Endodermal cell (in vitro differentiated cells): ENCODE results near the gene MRPS34. TPM values are rescaled to one million over a fixed set of nuclear protein-coding genes. Genes with fewer than 3 reads are reported as not detected.

ENCODE experiments used
- DNase-seq: peaks from one replicate; pipeline ENCODE4 v3.0.0-alpha.2; 2017
- H3K27ac ChIP-seq: 2 replicates; pipeline ENCODE4 v1.5.1; 2013; ENCODE audit warnings: mild to moderate bottlenecking, low read depth, low read length, moderate library complexity
- H3K27me3 ChIP-seq: 2 replicates; pipeline ENCODE4 v1.6.1; 2013; ENCODE audit warnings: mild to moderate bottlenecking, low read length, moderate library complexity; ENCODE audit not compliant: insufficient read depth, control insufficient read depth, poor library complexity, severe bottlenecking
- H3K36me3 ChIP-seq: 2 replicates; pipeline ENCODE4 v1.7.0; 2013; ENCODE audit warnings: mild to moderate bottlenecking, low read length, moderate library complexity; ENCODE audit not compliant: control insufficient read depth, insufficient read depth
- H3K4me1 ChIP-seq: one replicate; pipeline ENCODE4 v1.7.0; 2013; ENCODE audit warnings: low read length; ENCODE audit not compliant: control insufficient read depth, insufficient read depth
- H3K4me3 ChIP-seq: 2 replicates; pipeline ENCODE4 v1.5.1; 2013; ENCODE audit warnings: mild to moderate bottlenecking, low read length, moderate library complexity
- H3K9ac ChIP-seq: 2 replicates; pipeline ENCODE4 v1.6.1; 2013; ENCODE audit warnings: mild to moderate bottlenecking, low read length, moderate library complexity; ENCODE audit not compliant: poor library complexity, severe bottlenecking; ENCODE audit errors: extremely low read depth
- H3K9me3 ChIP-seq: 2 replicates; pipeline ENCODE4 v1.6.1; 2013; ENCODE audit warnings: mild to moderate bottlenecking, low read length, moderate library complexity; ENCODE audit not compliant: control insufficient read depth
- H3K27ac Mint-ChIP-seq: 2 replicates; pipeline ENCODE4 v1.8.0; 2020; ENCODE audit warnings: mixed read lengths
- H3K27me3 Mint-ChIP-seq: 2 replicates; pipeline ENCODE4 v1.8.0; 2021; ENCODE audit warnings: mild to moderate bottlenecking, mixed read lengths; ENCODE audit not compliant: insufficient read depth
- H3K36me3 Mint-ChIP-seq: 2 replicates; pipeline ENCODE4 v1.8.0; 2020; ENCODE audit warnings: low read depth, mixed read lengths
- H3K4me1 Mint-ChIP-seq: 2 replicates; pipeline ENCODE4 v1.8.0; 2020; ENCODE audit warnings: mixed read lengths
- H3K4me3 Mint-ChIP-seq: 2 replicates; pipeline ENCODE4 v1.8.0; 2020; ENCODE audit warnings: mild to moderate bottlenecking, moderate library complexity, mixed read lengths
- H3K9me3 Mint-ChIP-seq: 2 replicates; pipeline ENCODE4 v1.8.0; 2020; ENCODE audit warnings: mild to moderate bottlenecking, mixed read lengths
- WGBS, 2 experiments: methylation state at CpG; one replicate each; pipeline versions ENCODE4 v1.1.5 to v1.1.7; 2013; ENCODE audit warnings: missing lambda C conversion rate in 2 of 2, mixed read lengths in 1 of 2; ENCODE audit not compliant: insufficient coverage in 1 of 2, insufficient read length in 1 of 2; 5-methylcytosine and 5-hydroxymethylcytosine counted together
- total RNA-seq, 2 donors: library from RNA; stranded (reverse); fragmentation: NEBNext Ultra II Directional in 1 of 2; extraction: Animal tissue kit (Norgen Biotek cat#: 25700) in 1 of 2; gene quantifications; 2 replicates in 1 of 2; 3 replicates in 1 of 2; pipeline ENCODE4 v1.2.1, GENCODE V29; 2021
- TF ChIP-seq, protein P1 (sequence below): fragments of 200-600 bp; sonication (generic); conservative IDR thresholded peaks from 2 replicates; pipeline ENCODE4 v1.5.0; 2021; ENCODE audit warnings: antibody characterized with exemption, mild to moderate bottlenecking

The MRPS34 gene
- total RNA-seq, 2 donors from 2014 or later, result 137 to 164 TPM

DNA sequence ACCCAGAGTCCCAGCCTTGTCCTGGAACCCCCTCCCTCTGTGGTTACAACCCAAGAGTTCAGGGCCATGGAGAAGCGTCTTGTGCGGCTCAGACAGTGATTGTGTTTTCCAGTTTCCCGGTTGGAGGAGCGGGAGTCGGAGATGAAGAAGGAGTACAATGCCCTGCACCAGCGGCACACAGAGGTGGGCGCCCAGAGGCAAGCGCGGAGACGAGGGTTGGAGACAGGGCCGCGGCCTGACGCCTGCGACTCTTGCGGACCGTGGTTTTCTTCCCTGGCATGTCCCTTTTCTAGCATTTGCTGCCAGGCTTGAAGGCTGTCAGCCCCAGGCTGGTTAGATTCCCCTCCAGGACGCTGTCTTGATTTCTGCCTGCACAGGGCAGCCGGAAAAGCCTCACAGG is 43.9 kb downstream of the MRPS34 start:
- Histone ChIP-seq H3K9me3 (no peaks in the 10 kb centered on the region), H3K4me3 (no peak overlapping the region), H3K9ac (no peak overlapping the region), H3K4me1 (no peaks in the 10 kb centered on the region), H3K36me3 (peaks cover 17% of the 10 kb centered on the region), H3K27me3 (no peaks in the 10 kb centered on the region), H3K27ac (no peak overlapping the region)
- TF ChIP-seq, protein P1, sequence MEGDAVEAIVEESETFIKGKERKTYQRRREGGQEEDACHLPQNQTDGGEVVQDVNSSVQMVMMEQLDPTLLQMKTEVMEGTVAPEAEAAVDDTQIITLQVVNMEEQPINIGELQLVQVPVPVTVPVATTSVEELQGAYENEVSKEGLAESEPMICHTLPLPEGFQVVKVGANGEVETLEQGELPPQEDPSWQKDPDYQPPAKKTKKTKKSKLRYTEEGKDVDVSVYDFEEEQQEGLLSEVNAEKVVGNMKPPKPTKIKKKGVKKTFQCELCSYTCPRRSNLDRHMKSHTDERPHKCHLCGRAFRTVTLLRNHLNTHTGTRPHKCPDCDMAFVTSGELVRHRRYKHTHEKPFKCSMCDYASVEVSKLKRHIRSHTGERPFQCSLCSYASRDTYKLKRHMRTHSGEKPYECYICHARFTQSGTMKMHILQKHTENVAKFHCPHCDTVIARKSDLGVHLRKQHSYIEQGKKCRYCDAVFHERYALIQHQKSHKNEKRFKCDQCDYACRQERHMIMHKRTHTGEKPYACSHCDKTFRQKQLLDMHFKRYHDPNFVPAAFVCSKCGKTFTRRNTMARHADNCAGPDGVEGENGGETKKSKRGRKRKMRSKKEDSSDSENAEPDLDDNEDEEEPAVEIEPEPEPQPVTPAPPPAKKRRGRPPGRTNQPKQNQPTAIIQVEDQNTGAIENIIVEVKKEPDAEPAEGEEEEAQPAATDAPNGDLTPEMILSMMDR, result no peak
- Mint-ChIP-seq H3K4me3 (no peak overlapping the region), H3K4me1 (no peaks in the 10 kb centered on the region), H3K36me3 (peaks cover 41% of the 10 kb centered on the region), H3K27me3 (no peaks in the 10 kb centered on the region), H3K9me3 (no peaks in the 10 kb centered on the region), H3K27ac (no peak overlapping the region)
- DNase-seq, result no peak
- WGBS, 2 experiments, result 91 to 94% methylated on average over 9 to 18 of the region's 18 CpGs

DNA sequence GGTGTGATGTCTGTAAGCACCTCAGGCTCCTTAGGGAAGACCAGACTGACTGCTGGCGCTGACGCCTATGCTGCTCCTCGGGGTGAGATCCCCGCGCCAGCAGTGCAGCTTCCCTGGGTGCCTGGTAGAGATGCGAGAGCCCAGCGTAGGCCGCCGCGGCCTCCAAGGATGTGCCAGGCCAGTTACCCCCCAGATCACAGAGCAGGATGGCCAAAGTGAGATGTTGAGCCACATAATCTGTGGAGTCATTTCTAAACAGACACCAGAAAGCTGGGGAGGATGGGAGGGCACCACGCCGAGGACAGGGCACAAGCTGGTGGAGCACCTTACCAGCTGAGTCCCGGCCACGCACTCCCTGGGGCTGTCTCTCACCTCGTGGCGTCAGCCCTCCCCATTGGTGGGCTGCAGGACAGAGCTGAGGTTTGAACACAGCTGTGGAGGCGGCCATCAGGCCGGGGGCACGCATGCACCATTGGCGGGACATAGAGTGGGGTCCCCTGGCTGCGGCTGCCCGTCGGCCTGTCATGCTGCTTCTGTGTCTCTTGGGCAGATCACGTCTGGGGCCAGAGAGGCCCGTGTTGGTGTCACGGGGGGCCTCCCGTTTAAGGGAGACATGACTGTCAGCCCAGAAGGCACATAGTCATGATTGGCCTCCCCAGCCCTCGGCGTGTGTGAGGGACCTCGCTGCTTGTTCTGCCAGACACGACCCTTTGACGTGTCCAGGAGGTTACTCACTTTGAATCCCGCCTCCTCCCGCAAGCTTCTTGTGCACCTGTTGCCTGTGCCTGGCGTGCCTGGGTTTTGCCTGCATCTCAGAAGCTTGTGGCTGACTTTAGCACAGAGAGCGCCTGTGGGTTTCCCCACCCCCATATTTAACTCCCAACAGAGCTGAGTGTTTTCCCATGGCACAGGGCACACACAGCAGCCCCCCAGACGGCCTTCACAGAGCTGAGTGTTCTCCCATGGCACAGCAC is 45.0 kb downstream of the MRPS34 start:
- no peak for DNase-seq

DNA sequence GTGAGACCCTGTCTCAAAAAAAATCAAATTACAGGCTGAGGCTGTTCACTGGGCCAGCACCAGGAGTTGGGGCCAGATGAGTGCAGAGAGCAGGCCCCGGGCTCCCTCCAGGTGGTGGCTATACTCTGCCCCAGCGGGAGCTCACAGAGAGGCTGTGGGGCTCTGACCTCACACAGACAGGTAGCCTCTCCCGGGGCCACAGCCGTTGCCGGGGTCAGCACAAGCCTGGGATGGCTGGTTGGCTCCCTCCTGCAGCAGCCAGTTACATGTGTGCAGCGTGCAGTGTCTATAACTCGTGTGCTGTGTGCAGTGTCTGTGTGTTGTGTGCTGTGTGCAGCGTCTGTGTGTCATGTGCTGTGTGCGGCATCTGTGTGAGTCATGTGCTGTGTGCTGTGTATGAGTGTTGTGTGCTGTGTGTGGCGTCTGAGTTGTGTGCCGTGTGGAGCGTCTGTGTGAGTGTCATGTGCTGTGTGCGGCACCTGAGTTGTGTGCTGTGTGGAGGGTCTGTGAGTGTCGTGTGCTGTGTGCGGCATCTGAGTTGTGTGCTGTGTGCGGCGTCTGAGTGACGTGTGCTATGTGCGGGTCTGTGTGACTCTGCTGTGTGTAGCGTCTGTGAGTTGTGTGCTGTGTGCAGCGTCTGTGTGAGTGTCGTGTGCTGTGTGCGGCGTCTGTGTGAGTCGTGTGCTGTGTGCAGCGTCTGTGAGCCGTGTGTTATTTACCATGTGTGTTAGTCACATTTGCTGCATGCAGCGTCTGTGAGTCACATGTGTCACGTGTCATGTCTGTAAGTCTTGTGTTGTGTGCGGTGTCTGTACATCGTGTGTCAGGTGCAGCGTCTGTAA is 46.1 kb downstream of the MRPS34 start:
- Histone ChIP-seq H3K36me3 (peaks cover 17% of the 10 kb centered on the region), H3K9ac (no peak overlapping the region), H3K9me3 (no peaks in the 10 kb centered on the region), H3K27me3 (no peaks in the 10 kb centered on the region), H3K27ac (no peak overlapping the region), H3K4me1 (no peaks in the 10 kb centered on the region), H3K4me3 (no peak overlapping the region)
- no peaks in the 10 kb centered on the region for H3K27me3 Mint-ChIP-seq
- TF ChIP-seq, protein P1, result no peak
- peaks cover 32% of the 10 kb centered on the region for H3K36me3 Mint-ChIP-seq
- no peaks in the 10 kb centered on the region for H3K4me1 Mint-ChIP-seq
- H3K4me3 Mint-ChIP-seq, result no peak overlapping the region
- H3K9me3 Mint-ChIP-seq, result no peaks in the 10 kb centered on the region
- peak overlapping the region; percentile 0 for H3K27ac Mint-ChIP-seq
- 96 to 98% methylated on average over 27 to 32 of the region's 32 CpGs for WGBS, 2 experiments
- no peak for DNase-seq

More for the DNA sequence above, 45.0 kb downstream of the MRPS34 start:
- 94 to 95% methylated on average over 33 to 37 of the region's 37 CpGs for WGBS, 2 experiments
- Mint-ChIP-seq H3K27ac (no peak overlapping the region), H3K4me3 (no peak overlapping the region), H3K27me3 (no peaks in the 10 kb centered on the region), H3K4me1 (no peaks in the 10 kb centered on the region), H3K36me3 (peaks cover 33% of the 10 kb centered on the region), H3K9me3 (no peaks in the 10 kb centered on the region)
- Histone ChIP-seq H3K4me1 (no peaks in the 10 kb centered on the region), H3K36me3 (peaks cover 17% of the 10 kb centered on the region), H3K9me3 (no peaks in the 10 kb centered on the region), H3K27ac (no peak overlapping the region), H3K27me3 (no peaks in the 10 kb centered on the region), H3K4me3 (no peak overlapping the region), H3K9ac (no peak overlapping the region)
- TF ChIP-seq, protein P1, result no peak
